Subcutaneous preadipocyte (primary cell): Measurements from ENCODE around the gene ZNG1E. TPM values are rescaled to one million over a fixed set of nuclear protein-coding genes. Genes with fewer than 3 reads are reported as not detected.

ENCODE experiments used
- total RNA-seq: library from RNA; depleted of rRNA; stranded (reverse); fragments of >200 nt; gene quantifications from 2 replicates; pipeline ENCODE4 v1.2.3, GENCODE V29; 2012

Gene ZNG1E
- 18.8 and 20.2 TPM in 2 replicates for total RNA-seq

GRCh38 chr9:65675589-65676021 lies at the start of gene ZNG1E:
ZNG1E (plus strand) TSS chr9:65675928; CDS start chr9:65675977, 49 bp downstream.

DNA sequence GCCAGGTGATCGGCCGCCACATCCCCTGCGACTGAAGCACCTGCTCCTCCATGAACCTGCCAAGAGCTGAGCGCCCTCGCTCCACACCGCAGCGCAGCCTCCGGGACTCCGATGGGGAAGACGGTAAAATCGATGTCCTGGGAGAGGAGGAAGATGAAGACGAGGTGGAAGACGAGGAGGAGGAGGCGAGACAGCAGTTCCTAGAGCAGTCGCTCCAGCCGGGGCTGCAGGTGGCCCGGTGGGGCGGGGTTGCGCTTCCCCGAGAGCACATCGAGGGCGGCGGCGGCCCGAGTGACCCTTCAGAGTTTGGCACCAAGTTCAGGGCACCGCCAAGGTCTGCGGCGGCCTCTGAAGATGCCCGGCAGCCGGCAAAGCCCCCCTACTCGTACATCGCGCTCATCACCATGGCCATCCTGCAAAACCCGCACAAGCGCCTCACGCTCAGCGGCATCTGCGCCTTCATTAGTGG lies 61.4 kb downstream of the ZNG1E start, which contains the start of gene FOXD4L4:
FOXD4L4 (plus strand) TSS at position 51 of the 469 bp plus-strand sequence; CDS start at position 51, 0 bp downstream.

Other genes starting within 250 kb of the ZNG1E start
- gene FOXD4L4, start 61.2 kb downstream of the ZNG1E start, total RNA-seq = 0.20 TPM in 1 of 2 replicates, not detected in the other